ENCODE results near the gene MRPL51.

The MRPL51 gene

DNA sequence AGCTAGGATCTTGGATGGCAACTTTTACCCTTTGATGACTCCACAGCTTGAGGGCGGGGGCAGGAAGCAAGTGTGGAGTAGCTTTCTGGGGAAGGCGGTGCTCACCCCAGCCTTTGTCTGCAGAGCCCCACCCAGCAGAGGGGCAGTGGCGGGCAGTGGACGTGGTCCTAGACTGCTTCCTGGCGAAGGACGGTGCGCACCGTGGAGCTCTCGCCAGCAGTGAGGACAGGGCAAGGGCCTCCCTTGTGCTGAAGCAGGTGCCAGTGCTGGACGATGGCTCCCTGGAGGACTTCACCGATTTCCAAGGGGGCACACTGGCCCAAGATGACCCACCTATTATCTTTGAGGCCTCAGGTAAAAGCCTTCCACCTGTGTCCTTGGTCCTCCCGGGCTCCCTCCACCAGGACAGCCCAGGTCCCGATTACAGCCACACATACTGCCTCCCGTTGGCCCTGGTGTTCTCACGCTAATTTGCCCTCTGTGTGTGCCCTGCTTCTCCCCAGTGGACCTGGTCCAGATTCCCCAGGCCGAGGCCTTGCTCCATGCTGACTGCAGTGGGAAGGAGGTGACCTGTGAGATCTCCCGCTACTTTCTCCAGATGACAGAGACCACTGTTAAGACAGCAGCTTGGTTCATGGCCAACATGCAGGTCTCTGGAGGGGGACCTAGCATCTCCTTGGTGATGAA, 40.0 kb downstream of the MRPL51 start:
- Histone ChIP-seq H3K27ac (peak overlapping the region; percentile 78 to 97), H3K4me3 (peak overlapping the region; percentile 89)
- no peak for DNase-seq (ENCODE audit: low spot score)
- TF ChIP-seq, protein P1, sequence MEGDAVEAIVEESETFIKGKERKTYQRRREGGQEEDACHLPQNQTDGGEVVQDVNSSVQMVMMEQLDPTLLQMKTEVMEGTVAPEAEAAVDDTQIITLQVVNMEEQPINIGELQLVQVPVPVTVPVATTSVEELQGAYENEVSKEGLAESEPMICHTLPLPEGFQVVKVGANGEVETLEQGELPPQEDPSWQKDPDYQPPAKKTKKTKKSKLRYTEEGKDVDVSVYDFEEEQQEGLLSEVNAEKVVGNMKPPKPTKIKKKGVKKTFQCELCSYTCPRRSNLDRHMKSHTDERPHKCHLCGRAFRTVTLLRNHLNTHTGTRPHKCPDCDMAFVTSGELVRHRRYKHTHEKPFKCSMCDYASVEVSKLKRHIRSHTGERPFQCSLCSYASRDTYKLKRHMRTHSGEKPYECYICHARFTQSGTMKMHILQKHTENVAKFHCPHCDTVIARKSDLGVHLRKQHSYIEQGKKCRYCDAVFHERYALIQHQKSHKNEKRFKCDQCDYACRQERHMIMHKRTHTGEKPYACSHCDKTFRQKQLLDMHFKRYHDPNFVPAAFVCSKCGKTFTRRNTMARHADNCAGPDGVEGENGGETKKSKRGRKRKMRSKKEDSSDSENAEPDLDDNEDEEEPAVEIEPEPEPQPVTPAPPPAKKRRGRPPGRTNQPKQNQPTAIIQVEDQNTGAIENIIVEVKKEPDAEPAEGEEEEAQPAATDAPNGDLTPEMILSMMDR (IDR thresholded peaks at IDR 0.05) = no peak

DNA sequence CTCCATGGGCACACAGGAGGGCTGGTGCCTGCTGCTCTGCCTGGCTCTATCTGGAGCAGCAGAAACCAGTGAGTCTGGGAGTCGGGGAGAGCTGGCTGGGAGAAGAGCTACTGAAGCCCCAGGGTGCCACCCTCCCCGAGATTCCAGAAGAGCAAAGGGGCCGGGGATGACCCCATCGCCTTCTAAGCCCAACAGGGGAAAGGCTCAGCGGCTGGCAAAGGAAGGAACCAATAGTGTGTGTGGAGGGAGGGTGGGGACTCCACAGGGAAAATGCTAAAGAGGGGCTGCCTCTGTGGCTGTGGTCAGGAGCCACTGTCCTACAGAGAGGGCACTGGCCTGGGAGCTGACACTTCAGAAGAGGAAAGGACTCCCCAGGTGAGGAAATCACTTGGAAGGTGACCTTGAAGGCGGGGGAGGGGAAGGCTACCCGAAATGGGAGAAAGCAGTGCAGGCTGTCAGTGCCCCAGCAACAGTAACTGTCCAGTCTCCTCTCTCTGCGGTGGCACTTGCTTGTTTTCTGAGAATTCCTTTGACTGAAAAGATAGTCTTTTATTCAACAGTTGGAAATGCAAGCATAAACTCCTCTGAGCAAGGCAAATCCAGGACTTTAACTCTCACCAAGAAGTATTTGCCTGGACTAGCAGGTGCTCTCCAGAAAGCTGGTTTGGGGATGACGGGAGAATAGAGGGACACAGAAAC, 40.7 kb downstream of the MRPL51 start:
- Histone ChIP-seq H3K4me3 (peak overlapping the region; percentile 89), H3K27ac (peak overlapping the region; percentile 78 to 97)
- no peak for DNase-seq (ENCODE audit: low spot score)
- TF ChIP-seq, protein P1 (IDR thresholded peaks at IDR 0.05) = no peak

DNA sequence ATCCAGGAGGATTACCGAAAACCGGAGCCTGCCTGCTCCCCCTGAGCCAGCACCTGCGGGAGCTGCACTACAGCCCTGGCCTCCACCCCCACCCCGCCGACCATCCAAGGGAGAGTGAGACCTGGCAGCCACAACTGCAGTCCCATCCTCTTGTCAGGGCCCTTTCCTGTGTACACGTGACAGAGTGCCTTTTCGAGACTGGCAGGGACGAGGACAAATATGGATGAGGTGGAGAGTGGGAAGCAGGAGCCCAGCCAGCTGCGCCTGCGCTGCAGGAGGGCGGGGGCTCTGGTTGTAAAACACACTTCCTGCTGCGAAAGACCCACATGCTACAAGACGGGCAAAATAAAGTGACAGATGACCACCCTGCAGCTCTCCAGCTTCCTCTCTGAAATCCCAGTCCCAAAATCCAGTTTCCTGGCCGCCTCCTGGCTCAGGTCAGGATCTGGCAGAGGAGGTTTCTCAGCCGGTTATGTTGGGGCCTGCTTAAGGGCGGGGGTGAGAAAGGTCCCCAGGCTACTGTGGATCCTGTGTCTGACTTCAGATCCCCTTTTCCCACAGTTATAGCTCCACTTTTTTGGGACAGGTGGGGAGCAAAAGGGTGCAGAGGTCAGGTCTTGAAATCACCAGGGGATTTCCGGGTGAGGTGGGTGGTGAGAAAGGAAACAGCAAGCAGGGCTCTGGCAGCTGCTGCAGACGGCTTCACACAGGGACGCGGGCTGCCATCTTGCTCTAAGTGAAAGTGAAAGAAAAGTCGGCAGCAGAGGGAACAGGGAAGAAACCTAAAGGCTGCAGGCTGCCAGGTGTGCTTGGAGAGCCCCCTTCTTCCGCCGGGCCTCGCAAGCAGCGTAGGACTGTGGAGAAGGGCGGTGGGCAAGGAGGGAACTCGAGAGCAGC, 41.5 kb downstream of the MRPL51 start, which contains the start of gene TAPBPL:
Gene TAPBPL (plus strand): TSS at position 695 of the 897 bp plus-strand sequence. CDS start 207 bp downstream, outside the sequence.
- TF ChIP-seq, protein P1 (IDR thresholded peaks at IDR 0.05) = no peak

DNA sequence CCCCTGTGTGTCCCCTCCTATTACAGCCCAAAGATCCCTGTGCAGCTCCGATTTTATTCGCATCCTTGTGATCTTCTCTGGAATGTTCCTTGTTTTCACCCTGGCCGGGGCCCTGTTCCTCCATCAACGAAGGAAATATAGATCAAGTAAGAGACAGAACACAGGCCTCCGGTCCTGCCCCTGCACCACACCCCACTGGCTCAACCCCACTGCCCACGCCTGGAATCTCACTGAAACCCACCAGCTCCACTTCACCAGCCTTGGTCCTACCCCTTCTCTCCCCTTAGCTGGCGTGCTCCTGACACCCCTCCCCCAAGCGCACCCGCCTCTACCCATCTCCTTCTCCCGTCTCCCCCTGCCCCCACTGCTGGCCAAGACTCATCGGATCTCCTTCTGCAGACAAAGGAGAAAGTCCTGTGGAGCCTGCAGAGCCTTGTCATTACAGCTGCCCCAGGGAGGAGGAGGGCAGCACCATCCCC, 42.2 kb downstream of the MRPL51 start:
- peak overlapping the region; percentile 89 for H3K4me3 ChIP-seq
- TF ChIP-seq, protein P1 (IDR thresholded peaks at IDR 0.05) = no peak
- peak overlapping the region; percentile 78 to 97 for H3K27ac ChIP-seq
- no peak for DNase-seq (ENCODE audit: low spot score)

More for the DNA sequence above, 41.5 kb downstream of the MRPL51 start, which contains the start of gene TAPBPL:
- Histone ChIP-seq H3K4me3 (peak within 1 kb of the TSS; percentile 89), H3K27ac (peak within 1 kb of the TSS; percentile 78 to 97)
- DNase-seq (ENCODE audit: low spot score) = peak; percentile 94

DNA sequence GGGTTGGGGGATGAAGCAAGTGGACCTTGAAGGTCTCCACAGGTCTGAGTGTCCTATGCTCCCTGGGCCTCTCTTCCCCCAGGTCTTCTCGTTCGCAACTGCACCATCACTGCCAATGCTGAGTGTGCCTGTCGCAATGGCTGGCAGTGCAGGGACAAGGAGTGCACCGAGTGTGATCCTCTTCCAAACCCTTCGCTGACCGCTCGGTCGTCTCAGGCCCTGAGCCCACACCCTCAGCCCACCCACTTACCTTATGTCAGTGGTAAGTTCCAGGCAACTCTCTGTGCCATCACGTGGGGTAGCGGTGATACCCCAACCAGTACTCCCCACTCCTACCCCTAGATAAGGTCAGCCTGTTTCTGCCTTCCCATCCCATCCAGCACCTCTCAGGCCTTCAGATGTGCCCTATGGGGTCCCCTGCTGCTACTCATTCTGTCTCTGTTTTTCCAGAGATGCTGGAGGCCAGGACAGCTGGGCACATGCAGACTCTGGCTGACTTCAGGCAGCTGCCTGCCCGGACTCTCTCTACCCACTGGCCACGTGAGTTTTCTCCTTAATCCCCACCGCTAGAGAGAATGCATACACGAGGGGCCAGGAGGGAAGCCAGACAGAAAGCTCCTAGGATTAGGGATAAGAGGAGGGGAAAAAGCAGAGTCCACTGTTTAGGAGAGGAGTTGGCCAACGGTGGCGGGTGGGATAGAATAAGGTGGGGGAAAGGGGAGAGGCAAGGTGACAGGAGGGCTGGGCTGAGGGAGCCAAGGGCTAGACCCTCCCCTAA, 42.8 kb downstream of the MRPL51 start:
- TF ChIP-seq, protein P1 (IDR thresholded peaks at IDR 0.05) = no peak
- no peak for DNase-seq (ENCODE audit: low spot score)
- H3K4me3 ChIP-seq = peak overlapping the region; percentile 89
- H3K27ac ChIP-seq = peak overlapping the region; percentile 78 to 97

Data from coronary artery (tissue), 2 donors.